ENCODE results near the gene TMEM164. TPM values are rescaled to one million over a fixed set of nuclear protein-coding genes. Genes with fewer than 3 reads are reported as not detected.
A peak's percentile ranks its signal among the peaks of the same experiment; 100 is the strongest.
"Not testable (repeated sequence)": the region's sequence is repeated elsewhere in the genome, so short reads cannot be mapped to it uniquely, and the experiment has no call there.

TMEM164 gene
- total RNA-seq = 10 to 100 TPM; 31.8 to 35.2 TPM
- long read RNA-seq, partial matches to known transcripts = 1 of 8 reads
- long read RNA-seq, other reads (novel, unspliced or antisense) = 7 of 8 reads

- peak; percentile 85 for DNase-seq
- intact Hi-C loops (cut with DNase I) = loop anchor here in 1 of 2 donors (2.0 to 10.0 kb wide), 2 partner anchors 76 to 142 kb away; no protein-coding TSS in a partner anchor
- ATAC-seq = peak; percentile 95 to 96
Observed at GRCh38 chrX:110002300-110003166, at the start of gene TMEM164. Gene TMEM164 (plus strand): TSS chrX:110003114. CDS start chrX:110003775, 661 bp downstream.

GRCh38 chrX:109954333-109954732, 48.6 kb upstream of the TMEM164 start:
- DNase-seq = no peak
- intact Hi-C loops (cut with DNase I) = no loop called here
- ATAC-seq = peak in 1 of 2 donors; percentile 82

- ATAC-seq = no peak
- intact Hi-C loops (cut with DNase I) = no loop called here
- no peak for DNase-seq
Observed at GRCh38 chrX:109954955-109955354, 48.0 kb upstream of the TMEM164 start.

- ATAC-seq (no peak), DNase-seq (no peak)
- intact Hi-C loops (cut with DNase I) = no loop called here
Observed at GRCh38 chrX:109958266-109958665, 44.6 kb upstream of the TMEM164 start.

GRCh38 chrX:109959356-109959871, 43.5 kb upstream of the TMEM164 start:
- ATAC-seq = no peak
- DNase-seq = no peak
- intact Hi-C loops (cut with DNase I) = no loop called here

- ATAC-seq = no peak
- intact Hi-C loops (cut with DNase I) = no loop called here
- no peak for DNase-seq
Observed at GRCh38 chrX:109964390-109964789, 38.5 kb upstream of the TMEM164 start.

- DNase-seq (no peak), ATAC-seq (peak in 1 of 2 donors; percentile 45)
- intact Hi-C loops (cut with DNase I) = no loop called here
Observed at GRCh38 chrX:109966246-109966645, 36.7 kb upstream of the TMEM164 start.

GRCh38 chrX:109967156-109967555, 35.8 kb upstream of the TMEM164 start:
- DNase-seq (no peak), ATAC-seq (no peak)

GRCh38 chrX:109970841-109971240, 32.1 kb upstream of the TMEM164 start:
- intact Hi-C loops (cut with DNase I); DNase-seq; ATAC-seq: not testable (repeated sequence)

More at GRCh38 chrX:109967156-109967555, 35.8 kb upstream of the TMEM164 start:
- intact Hi-C loops (cut with DNase I) = no loop called here

GRCh38 chrX:109974906-109975655, 27.8 kb upstream of the TMEM164 start:
- DNase-seq (no peak), ATAC-seq (no peak)
- intact Hi-C loops (cut with DNase I) = no loop called here

- ATAC-seq; intact Hi-C loops (cut with DNase I); DNase-seq: not testable (repeated sequence)
Observed at GRCh38 chrX:109985210-109985609, 17.7 kb upstream of the TMEM164 start.

GRCh38 chrX:109987884-109988283, 15.0 kb upstream of the TMEM164 start:
- ATAC-seq = peak in 1 of 2 donors; percentile 61
- DNase-seq = no peak

GRCh38 chrX:109990582-109991276, 12.2 kb upstream of the TMEM164 start:
- ATAC-seq = no peak
- intact Hi-C loops (cut with DNase I) = no loop called here

More at GRCh38 chrX:109987884-109988283, 15.0 kb upstream of the TMEM164 start:
- intact Hi-C loops (cut with DNase I) = no loop called here

GRCh38 chrX:109992203-109992602, 10.7 kb upstream of the TMEM164 start:
- intact Hi-C loops (cut with DNase I) = no loop called here
- ATAC-seq = no peak
- no peak for DNase-seq

More at GRCh38 chrX:109990582-109991276, 12.2 kb upstream of the TMEM164 start:
- DNase-seq = no peak

- ATAC-seq = no peak
- DNase-seq = no peak
- intact Hi-C loops (cut with DNase I) = no loop called here
Observed at GRCh38 chrX:109995155-109995554, 7.8 kb upstream of the TMEM164 start.

GRCh38 chrX:109997786-109998452, 5.0 kb upstream of the TMEM164 start:
- ATAC-seq (no peak), DNase-seq (no peak)
- intact Hi-C loops (cut with DNase I) = no loop called here

- no peak for DNase-seq
- ATAC-seq = no peak
- intact Hi-C loops (cut with DNase I) = loop anchor here in 1 of 2 donors (10.0 kb wide), 1 partner anchor 145 kb away; no protein-coding TSS in a partner anchor
Observed at GRCh38 chrX:110000000-110000399, 2.9 kb upstream of the TMEM164 start.

All from left cardiac atrium (tissue), 4 donors.